GM21619 (cell line): ENCODE data around the gene FAM9C.
"Not testable (repeated sequence)": the region's sequence is repeated elsewhere in the genome, so short reads cannot be mapped to it uniquely, and the experiment has no call there.

Source experiments
- ATAC-seq: cut with Tn5 transposase; IDR thresholded peaks from one replicate; pipeline ENCODE4 v1.9.1; 2021; ENCODE audit not compliant: unreplicated experiment

The FAM9C gene

DNA sequence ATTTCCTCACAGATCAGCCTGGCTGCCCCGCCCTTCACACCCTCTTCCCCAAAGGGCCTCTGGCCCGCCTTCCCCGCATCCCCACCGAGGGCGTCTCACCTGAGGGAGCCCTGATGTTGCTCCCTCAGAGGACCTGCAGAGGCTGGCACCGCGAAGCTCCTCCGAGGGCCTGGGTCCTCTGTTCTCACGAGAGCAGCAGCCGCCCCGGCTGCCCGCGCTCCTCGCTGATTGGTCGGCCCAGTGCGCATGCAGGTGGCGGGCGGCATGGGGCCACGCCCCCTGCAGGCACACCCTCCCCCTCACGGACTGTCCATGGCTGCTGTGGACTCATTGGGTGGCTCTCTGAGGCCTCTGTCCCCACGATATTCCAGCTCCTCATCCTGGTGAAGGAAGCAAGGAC is at the start of gene FAM9C:
Gene FAM9C (minus strand): TSS at position 180 of the 400 bp plus-strand sequence. CDS start 831 bp downstream, outside the sequence.
- ATAC-seq, result no peak

DNA sequence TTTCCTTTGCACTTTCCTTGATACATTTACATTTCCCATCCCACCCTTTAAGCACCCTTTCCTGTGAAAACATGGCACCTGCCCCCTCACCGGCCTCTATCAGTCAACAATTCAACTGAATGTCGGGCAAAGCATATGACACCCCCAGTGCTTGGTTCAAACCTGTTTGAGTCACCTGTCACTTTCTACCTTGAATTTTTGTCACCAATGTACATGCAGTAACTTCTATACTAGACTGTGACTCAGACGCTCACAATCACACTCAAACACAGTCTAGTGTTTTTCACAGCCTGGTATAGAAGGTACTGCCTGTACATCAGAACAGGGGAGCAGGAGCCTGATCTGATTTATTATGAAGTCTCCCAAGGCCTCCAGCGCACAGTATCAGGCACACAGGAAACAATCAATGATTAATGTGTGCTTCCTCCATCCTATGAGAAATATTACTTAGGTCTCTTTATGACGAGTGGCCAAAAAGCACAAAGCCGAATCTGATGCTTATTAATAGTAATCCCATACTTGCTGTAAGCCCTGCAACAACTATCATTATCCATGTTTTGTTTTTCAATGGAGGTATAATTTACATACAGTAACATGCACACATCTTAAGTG is 49.2 kb upstream of the FAM9C start:
- no peak for ATAC-seq

- peak; percentile 64 for ATAC-seq
Observed at GRCh38 chrX:13092455-13092941, 48.1 kb upstream of the FAM9C start.

- ATAC-seq, result no peak
Observed at GRCh38 chrX:13091111-13091765, 46.8 kb upstream of the FAM9C start.

GRCh38 chrX:13090339-13091110 is 46.1 kb upstream of the FAM9C start:
- ATAC-seq, result no peak

GRCh38 chrX:13090027-13090338 is 45.6 kb upstream of the FAM9C start:
- ATAC-seq, result no peak

DNA sequence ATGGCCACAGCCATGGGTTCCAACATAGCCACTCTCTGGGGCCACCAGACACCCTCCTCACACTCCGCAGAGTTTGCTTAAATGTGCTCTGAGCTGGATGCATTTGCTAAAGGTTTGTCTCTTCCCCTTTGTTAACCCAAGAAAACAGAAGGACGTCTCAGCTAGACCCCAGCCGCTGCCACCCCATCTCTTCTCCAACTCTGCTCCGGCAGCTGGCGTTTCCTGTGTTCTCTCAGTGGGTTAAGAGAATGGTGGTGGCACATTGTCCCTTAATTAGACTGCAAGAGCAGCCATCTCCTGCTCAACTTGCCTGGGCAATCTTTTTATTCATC is 43.7 kb upstream of the FAM9C start:
- no peak for ATAC-seq

DNA sequence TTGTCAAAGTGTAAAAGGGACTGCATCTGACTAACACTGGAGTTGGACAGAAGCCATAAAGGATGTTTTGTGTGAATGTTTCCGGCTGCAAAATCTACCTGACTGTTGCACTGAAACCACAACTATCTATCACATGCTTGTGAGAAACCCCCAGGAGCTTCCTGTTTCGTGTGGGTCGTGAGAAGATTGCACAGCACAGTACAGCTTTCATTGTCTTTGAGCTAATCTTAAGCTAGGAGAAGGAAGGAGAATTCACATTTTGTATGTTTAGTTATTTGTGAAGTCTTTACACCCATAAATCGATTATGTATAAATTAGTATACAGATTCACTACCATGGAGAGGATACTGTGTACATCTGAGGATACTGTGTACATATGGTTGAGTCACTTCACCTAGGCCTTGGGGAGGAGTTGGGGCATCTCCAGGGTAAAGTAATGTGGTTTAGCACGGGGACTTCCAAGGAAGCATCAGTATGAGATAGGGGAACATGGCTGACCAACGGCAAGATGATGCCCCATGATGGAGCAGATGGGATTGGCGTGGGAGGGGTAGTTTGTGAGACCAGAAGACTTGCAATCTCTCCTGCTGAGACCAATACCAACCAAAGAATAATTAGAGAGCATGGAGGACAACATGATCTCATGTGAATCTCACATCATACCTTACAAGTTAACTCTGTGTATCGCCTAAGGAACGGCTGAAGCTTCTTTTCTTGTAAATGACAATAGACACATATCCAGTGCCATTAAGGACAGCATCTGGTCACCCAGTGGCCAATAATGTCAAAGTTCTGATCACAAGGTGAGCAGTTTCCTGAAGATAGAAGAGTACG is 43.1 kb upstream of the FAM9C start:
- ATAC-seq, result peak; percentile 55

DNA sequence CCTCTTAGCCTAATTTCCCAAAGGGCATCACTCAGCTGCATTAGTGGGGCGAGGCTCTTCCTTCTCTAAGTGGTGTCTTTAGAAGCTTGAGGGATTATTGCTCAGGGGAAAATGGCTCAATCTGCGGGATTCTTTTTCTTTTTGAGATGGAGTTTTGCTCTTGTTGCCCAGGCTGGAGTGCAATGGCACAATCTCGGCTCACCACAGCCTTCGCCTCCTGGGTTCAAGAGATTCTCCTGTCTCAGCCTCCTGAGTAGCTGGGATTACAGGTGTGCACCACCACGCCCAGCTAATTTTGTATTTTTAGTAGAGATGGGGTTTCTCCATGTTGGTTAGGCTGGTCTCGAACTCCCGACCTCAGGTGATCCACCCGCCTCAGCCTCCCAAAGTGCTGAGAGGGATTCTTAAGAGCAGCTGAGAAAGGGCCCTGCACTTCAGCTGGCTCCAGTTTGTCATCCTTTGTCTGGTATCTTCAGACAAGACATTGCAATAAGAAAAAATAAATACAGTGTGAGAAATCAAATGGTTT is 42.4 kb upstream of the FAM9C start:
- ATAC-seq, result not testable (repeated sequence)

GRCh38 chrX:13086076-13086475 is 41.7 kb upstream of the FAM9C start:
- no peak for ATAC-seq

DNA sequence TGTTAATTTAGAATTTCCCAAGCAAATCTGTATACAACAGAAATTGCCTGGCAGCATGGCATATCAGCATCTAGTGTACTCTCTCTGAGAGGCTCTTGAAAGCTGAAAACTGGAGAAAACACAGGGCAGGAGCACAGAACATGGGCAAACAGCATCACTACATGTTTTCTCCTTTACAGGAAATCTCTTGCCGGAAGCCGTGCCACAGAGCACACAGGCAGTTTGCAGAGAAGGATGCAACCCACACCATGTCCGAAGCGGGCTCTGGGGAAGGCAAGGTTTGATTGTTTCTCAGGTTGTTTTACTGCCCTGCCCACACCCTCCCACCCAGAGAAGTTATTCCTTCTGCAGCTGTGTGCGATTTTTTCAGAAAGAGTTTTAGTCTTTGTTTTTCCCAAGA is 41.1 kb upstream of the FAM9C start:
- ATAC-seq, result no peak

DNA sequence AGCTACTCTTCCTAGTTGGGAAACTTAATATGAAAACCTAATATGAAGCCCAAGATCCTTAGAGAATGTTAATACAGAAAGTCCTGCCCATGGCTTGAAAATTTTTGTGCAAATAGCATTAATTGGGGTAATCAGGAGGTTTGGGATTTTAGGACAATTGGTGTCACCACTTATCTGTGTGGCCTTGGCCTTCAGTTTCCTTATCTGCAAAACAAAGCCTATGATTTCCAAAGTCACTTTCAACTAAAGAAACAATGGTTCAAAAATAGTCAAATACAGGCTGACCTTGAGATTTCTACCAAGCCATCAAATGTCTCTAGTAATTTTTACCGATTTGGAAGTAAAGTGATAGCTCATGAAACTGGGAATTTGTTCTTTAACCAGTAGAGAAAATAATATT is 40.2 kb upstream of the FAM9C start:
- no peak for ATAC-seq

DNA sequence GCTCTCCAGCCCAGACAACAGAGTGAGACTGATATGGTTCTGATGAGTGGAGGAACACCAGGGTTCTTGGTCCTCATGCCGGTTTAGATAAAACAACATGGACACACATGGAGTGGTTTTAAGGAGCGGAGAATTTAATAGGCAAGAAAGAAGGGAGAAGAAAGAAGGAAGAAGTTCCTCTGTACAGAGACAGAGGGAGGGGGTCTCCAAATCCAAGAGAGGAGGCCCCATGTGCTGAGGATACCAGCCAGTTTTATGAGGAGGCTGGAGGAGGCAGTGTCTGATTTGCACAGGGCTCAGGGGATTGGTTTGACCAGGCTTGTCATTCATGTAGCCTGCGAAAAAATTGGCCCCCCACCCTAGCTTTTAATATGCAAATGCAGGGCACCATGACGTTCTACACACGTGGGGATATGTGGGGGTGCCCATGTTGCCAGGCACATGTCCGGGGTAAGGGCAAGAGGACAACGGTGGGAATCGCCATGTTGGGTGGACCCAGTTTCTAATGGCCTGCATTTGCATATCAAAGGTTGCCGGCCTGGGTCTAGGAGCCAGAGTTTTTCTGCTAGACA is 39.4 kb upstream of the FAM9C start:
- not testable (repeated sequence) for ATAC-seq

DNA sequence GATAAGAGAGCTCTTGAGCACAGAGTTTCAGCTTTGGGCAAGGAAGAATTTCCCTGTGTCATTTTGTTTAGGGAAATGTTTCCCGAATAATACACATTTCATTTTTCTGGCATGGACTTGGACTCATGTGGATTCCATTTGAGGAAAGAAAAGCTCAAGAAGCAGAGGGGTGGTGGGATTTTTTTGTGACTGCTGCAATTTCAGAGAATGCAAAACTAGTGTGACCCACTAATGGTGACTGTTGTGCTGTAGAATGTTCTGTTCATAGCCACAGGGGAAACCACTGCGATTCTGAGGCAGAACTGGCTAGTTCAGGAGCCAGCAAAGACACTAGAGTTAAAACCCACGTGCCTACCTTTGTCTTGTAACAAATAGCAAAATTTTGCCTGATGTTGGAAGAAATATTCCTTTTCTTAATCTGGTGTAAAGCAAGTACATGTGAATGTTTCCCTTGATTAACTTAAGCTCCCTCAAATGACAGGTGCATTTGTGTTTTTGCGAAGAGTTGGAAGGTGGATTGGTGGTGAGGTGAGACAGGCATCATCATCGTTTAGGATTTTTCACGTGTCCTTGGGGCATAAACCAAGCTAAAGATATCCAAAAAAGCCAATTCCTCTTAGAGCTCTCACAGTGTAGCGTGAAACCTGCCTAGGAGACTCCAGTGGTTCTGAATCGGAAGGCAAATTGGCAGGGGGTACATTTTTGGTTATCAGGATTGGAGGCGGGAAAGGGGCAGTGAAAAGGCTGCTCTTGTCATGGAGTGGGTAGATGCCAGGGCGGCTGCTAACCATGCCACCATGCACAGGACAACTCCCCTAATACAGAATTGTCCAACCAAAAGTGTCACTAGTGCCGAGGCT is 38.0 kb upstream of the FAM9C start:
- no peak for ATAC-seq

GRCh38 chrX:13081395-13082205 is 37.2 kb upstream of the FAM9C start:
- no peak for ATAC-seq

GRCh38 chrX:13080128-13080795 is 35.8 kb upstream of the FAM9C start:
- ATAC-seq, result no peak

DNA sequence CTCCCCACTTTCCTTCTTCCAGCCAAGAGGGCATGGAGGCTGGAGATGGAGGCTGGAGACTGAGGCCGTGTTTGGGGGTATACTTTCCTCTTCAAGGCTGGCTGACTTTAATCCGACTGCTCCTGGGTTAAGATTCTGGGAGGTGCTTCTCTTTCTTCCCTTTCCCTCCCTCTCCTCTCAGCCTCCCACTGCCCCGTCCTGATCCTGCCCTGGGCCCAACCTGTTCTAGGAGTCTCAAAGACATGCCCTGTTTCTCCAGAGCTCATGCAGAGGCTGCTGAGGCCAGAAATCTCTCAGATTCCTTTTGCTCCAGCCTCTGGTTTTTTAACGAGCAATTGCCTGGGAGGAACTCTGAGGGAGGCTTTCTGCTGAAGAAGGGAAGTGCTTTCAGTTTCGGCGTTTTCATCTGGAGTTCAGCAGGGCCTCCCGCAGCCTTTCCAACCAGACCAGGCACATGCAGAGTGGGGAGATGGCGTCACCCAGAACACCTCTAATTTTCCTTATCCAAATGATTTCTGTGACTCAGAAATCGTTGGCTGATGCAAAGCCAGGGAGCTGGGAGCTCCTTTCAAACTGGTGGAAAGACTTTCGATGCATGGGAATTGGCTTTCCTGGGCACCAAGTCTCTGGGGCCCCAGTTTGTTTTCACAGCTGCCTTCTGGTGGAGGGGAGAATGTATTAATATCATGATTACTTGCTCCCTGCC is 34.5 kb upstream of the FAM9C start:
- ATAC-seq, result no peak

DNA sequence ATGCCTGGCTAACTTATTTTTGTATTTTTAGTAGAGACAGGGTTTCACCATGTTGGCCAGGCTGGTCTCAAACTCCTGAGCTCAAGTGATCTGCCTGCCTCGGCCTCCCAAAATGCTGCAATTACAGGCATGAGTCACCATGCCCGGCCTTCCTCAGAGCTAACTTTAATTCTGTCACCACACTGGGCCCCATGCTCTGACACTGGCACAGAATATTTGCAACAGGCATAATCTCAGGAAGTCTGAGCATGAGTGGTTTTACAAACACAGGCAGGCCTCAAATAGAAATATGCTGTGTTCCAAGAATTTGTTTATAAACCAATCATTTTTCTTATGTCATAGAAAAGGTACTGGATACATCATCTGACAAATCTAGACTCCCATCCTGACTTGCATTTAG is 32.7 kb upstream of the FAM9C start:
- ATAC-seq, result no peak
